Neural cell (in vitro differentiated cells): ENCODE measurements around the gene WFIKKN2. TPM values are rescaled to one million over a fixed set of nuclear protein-coding genes. Genes with fewer than 3 reads are reported as not detected.

Experiments
- H2AFZ ChIP-seq: fragments of 200-600, 300-800 bp; sonication (generic), shearing (Covaris generic); 2 replicates; pipeline ENCODE4 v1.6.0; 2014; ENCODE audit warnings: low read depth, mild to moderate bottlenecking, antibody characterized with exemption, low read length, moderate library complexity
- H3F3A ChIP-seq: fragments of 200-600 bp; shearing (Covaris generic); 2 replicates; pipeline ENCODE4 v1.6.1; 2016; ENCODE audit warnings: mild to moderate bottlenecking, moderate library complexity, mixed read lengths, antibody characterized with exemption, low read length; ENCODE audit not compliant: insufficient read depth, poor library complexity, severe bottlenecking
- H3K27ac ChIP-seq: fragments of 200-600, 300-800 bp; sonication (generic), shearing (Covaris generic); 2 replicates; pipeline ENCODE4 v1.5.1; 2014; ENCODE audit warnings: mild to moderate bottlenecking, low read length, moderate library complexity
- H3K27me3 ChIP-seq: fragments of 300-800, 200-600 bp; sonication (generic), shearing (Covaris generic); 2 replicates; pipeline ENCODE4 v1.6.0; 2014; ENCODE audit warnings: mild to moderate bottlenecking, low read depth, low read length, moderate library complexity; ENCODE audit not compliant: insufficient read depth
- H3K36me3 ChIP-seq: fragments of 300-800, 200-600 bp; sonication (generic), shearing (Covaris generic); 2 replicates; pipeline ENCODE4 v1.5.1; 2014; ENCODE audit warnings: mild to moderate bottlenecking, antibody characterized with exemption, low read length, moderate library complexity; ENCODE audit not compliant: insufficient read depth
- H3K4me2 ChIP-seq: fragments of 300-800, 200-600 bp; sonication (generic), shearing (Covaris generic); 2 replicates; pipeline ENCODE4 v1.6.0; 2014; ENCODE audit warnings: mild to moderate bottlenecking, low read length
- H3K4me3 ChIP-seq: fragments of 300-800, 200-600 bp; sonication (generic), shearing (Covaris generic); 2 replicates; pipeline ENCODE4 v1.5.1; 2014; ENCODE audit warnings: mild to moderate bottlenecking, low read length, moderate library complexity
- H3K79me2 ChIP-seq: fragments of 200-600 bp; shearing (Covaris generic); replicated peaks from 2 replicates; pipeline ENCODE4 v1.6.0; 2014; ENCODE audit warnings: mild to moderate bottlenecking, low read length, moderate library complexity; ENCODE audit not compliant: insufficient read depth
- H3K9ac ChIP-seq: fragments of 300-800, 200-600 bp; sonication (generic), shearing (Covaris generic); 2 replicates; pipeline ENCODE4 v1.6.1; 2016; ENCODE audit warnings: mild to moderate bottlenecking, low read length, mixed read lengths
- H3K9me2 ChIP-seq: fragments of 200-600 bp; shearing (Covaris generic); 2 replicates; pipeline ENCODE4 v1.6.1; 2016; ENCODE audit warnings: mild to moderate bottlenecking, low read length, mixed read lengths; ENCODE audit not compliant: insufficient read depth
- H3K9me3 ChIP-seq: fragments of 200-600, 300-800 bp; sonication (generic), shearing (Covaris generic); 2 replicates; pipeline ENCODE4 v1.6.1; 2016; ENCODE audit warnings: mild to moderate bottlenecking, mixed run types, low read length, moderate library complexity, mixed read lengths
- H4K20me1 ChIP-seq: fragments of 200-600 bp; shearing (Covaris generic); 2 replicates; pipeline ENCODE4 v1.6.1; 2016; ENCODE audit warnings: mild to moderate bottlenecking, mixed run types; ENCODE audit not compliant: insufficient read depth
- CTCF ChIP-seq: fragments of 450-650 bp; IDR thresholded peaks from 2 replicates; pipeline ENCODE4 v1.5.1; 2014; ENCODE audit warnings: antibody characterized with exemption, mild to moderate bottlenecking, moderate library complexity; ENCODE audit not compliant: poor library complexity, severe bottlenecking
- EP300 ChIP-seq: fragments of 450-650 bp; conservative IDR thresholded peaks from 2 replicates; pipeline ENCODE4 v1.6.1; 2014; ENCODE audit warnings: antibody characterized with exemption, mild to moderate bottlenecking, moderate library complexity; ENCODE audit not compliant: poor library complexity, severe bottlenecking
- EZH2 ChIP-seq: fragments of 200-600, 300-800 bp; shearing (Covaris generic), sonication (generic); IDR thresholded peaks from 2 replicates; pipeline ENCODE4 v1.6.1; 2014; ENCODE audit warnings: antibody characterized with exemption, low read length, borderline replicate concordance, mild to moderate bottlenecking; ENCODE audit not compliant: insufficient read depth, poor library complexity, severe bottlenecking
- MXI1 ChIP-seq: fragments of 450-650 bp; conservative IDR thresholded peaks from 2 replicates; pipeline ENCODE4 v1.6.1; 2014; ENCODE audit warnings: antibody characterized with exemption, mild to moderate bottlenecking; ENCODE audit not compliant: poor library complexity, severe bottlenecking
- POLR2AphosphoS5 ChIP-seq: IDR thresholded peaks from 2 replicates; pipeline ENCODE4 v1.6.1; 2012
- RAD21 ChIP-seq: fragments of 450-650 bp; conservative IDR thresholded peaks from 2 replicates; pipeline ENCODE4 v1.6.1; 2014; ENCODE audit warnings: antibody characterized with exemption, mild to moderate bottlenecking, moderate library complexity
- REST ChIP-seq: IDR thresholded peaks from 2 replicates; pipeline ENCODE4 v1.6.1; 2012; ENCODE audit warnings: borderline replicate concordance
- SMC3 ChIP-seq: fragments of 450-650 bp; conservative IDR thresholded peaks from 2 replicates; pipeline ENCODE4 v1.6.1; 2014; ENCODE audit warnings: antibody characterized with exemption, mild to moderate bottlenecking, moderate library complexity; ENCODE audit not compliant: poor library complexity
- TAF1 ChIP-seq: IDR thresholded peaks from 2 replicates; pipeline ENCODE4 v1.6.1; 2012; ENCODE audit warnings: low read depth
- polyA plus RNA-seq: library from polyadenylated mRNA; depleted of rRNA; stranded (reverse); fragments of >200 nt; gene quantifications from 2 replicates; pipeline ENCODE4 v1.2.3, GENCODE V29; 2014

WFIKKN2 gene
- polyA plus RNA-seq, 1 donor from 2014 or later = not detected

- H3F3A ChIP-seq = no peaks in the 10 kb centered on the region
- no peak overlapping the region for H3K4me2 ChIP-seq
- TF ChIP-seq CTCF (no peak), MXI1 (no peak), SMC3 (no peak), POLR2AphosphoS5 (no peak), RAD21 (no peak), EP300 (no peak), TAF1 (no peak), REST (no peak), EZH2 (no peak)
- no peaks in the 10 kb centered on the region for H3K9me3 ChIP-seq
- no peaks in the 10 kb centered on the region for H3K27me3 ChIP-seq
- no peak overlapping the region for H2AFZ ChIP-seq
- no peak overlapping the region for H3K27ac ChIP-seq
- H3K9ac ChIP-seq = no peak overlapping the region
- no peaks in the 10 kb centered on the region for H3K9me2 ChIP-seq
- no peaks in the 10 kb centered on the region for H3K36me3 ChIP-seq
- H3K79me2 ChIP-seq = no peaks in the 10 kb centered on the region
- H4K20me1 ChIP-seq = no peaks in the 10 kb centered on the region
- no peak overlapping the region for H3K4me3 ChIP-seq
Measured at GRCh38 chr17:50799582-50799981, 35.8 kb upstream of the WFIKKN2 start.

GRCh38 chr17:50800196-50800700 lies 35.1 kb upstream of the WFIKKN2 start:
- Histone ChIP-seq H2AFZ (no peak overlapping the region), H3K9ac (no peak overlapping the region)

More at GRCh38 chr17:50800196-50800700, 35.1 kb upstream of the WFIKKN2 start:
- H3K9me2 ChIP-seq = no peaks in the 10 kb centered on the region
- no peaks in the 10 kb centered on the region for H3F3A ChIP-seq
- no peaks in the 10 kb centered on the region for H3K36me3 ChIP-seq
- H3K27ac ChIP-seq = no peak overlapping the region
- no peaks in the 10 kb centered on the region for H4K20me1 ChIP-seq
- H3K4me2 ChIP-seq = no peak overlapping the region
- H3K9me3 ChIP-seq = no peaks in the 10 kb centered on the region
- TF ChIP-seq MXI1 (no peak), TAF1 (no peak), EZH2 (no peak), POLR2AphosphoS5 (no peak), RAD21 (no peak), CTCF (no peak), SMC3 (no peak), REST (no peak), EP300 (no peak)
- no peak overlapping the region for H3K4me3 ChIP-seq
- H3K27me3 ChIP-seq = no peaks in the 10 kb centered on the region
- H3K79me2 ChIP-seq = no peaks in the 10 kb centered on the region
